GM12878 (cell line): ENCODE measurements around the gene EHBP1.

Source experiments
- EP300 ChIP-seq, 2 experiments: fragments of 150-350 bp in 1 of 2; IDR thresholded peaks; 2 replicates each; pipeline ENCODE4 v1.6.1; 2011 to 2012; ENCODE audit warnings: low read depth in 2 of 2, low read length in 2 of 2, borderline replicate concordance in 1 of 2, improper control_type of control experiment in 1 of 2, inconsistent platforms in 1 of 2; ENCODE audit not compliant: control insufficient read depth in 1 of 2
- MEF2A ChIP-seq: IDR thresholded peaks from 2 replicates; pipeline ENCODE4 v1.6.1; 2011; ENCODE audit warnings: low read depth, mild to moderate bottlenecking, low read length, moderate library complexity; ENCODE audit not compliant: insufficient read depth

- TF ChIP-seq EP300 (IDR thresholded peaks at IDR 0.05; ENCODE audit: borderline replicate concordance in 1 of 2, control insufficient read depth in 1 of 2, low read depth in 2 of 2, low read length in 2 of 2) = no peak
- TF ChIP-seq MEF2A = no peak
These were observed 54.5 kb downstream of the EHBP1 start for GRCh38 chr2:62760026-62760425.
